Stimulated activated CD4-positive, alpha-beta T cell treated with anti-CD3 and anti-CD28 coated beads, Interleukin-12 subunit alpha, Interleukin-12 subunit beta, amount 100 ng/mL, for 48 hours (primary cell): ENCODE results near the gene CCT8.

Experiments
- DNase-seq, 3 donors: peaks; one replicate each; pipeline ENCODE4 v3.0.0-alpha.2; 2020; ENCODE audit warnings: low read depth in 2 of 3, low spot score in 1 of 3

CCT8 gene

DNA sequence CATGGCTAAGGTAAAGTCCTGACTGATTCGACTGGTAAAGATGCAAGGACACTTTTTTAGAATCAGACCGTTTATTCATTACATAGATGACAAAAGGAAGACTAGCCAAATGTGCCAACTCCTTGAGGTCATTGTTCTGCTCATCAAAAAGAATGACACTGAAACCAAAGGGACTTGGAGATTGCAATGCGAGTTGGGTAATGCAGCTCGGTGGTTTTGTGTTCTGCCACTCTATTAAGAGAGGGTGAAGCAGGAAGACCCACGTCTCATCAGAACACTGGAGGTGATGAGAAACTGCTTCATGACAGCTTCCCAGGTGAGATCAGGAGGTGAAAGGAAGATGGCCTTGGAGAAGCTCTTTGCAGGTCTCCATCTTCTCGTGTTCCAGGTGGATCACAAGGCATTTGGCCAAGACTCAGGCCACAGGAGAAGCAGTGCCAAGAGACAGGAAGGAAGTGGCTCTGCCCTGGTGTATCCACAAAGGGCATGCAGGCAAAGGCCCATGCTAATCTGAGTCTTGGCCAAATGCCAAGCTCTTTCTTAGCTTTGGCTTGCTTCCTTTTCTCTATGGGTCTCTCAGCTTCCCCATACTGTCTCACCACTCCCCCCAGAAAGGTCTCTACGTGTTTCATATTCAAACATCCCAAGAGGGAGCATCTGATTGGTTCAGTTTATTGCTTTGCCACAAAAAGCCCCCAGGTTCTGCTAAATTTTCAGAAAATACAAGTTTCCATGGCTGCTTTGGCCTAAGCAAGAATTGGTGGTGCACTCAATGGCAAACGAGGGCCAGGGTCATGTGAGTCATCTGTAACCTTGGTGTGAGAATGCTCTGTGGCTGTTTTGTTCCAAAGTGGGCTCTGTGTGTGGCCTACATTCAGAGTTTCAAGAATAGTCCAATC lies 5.7 kb upstream of the CCT8 start:
- DNase-seq, result peak; percentile 24 to 41 (median 30)

DNA sequence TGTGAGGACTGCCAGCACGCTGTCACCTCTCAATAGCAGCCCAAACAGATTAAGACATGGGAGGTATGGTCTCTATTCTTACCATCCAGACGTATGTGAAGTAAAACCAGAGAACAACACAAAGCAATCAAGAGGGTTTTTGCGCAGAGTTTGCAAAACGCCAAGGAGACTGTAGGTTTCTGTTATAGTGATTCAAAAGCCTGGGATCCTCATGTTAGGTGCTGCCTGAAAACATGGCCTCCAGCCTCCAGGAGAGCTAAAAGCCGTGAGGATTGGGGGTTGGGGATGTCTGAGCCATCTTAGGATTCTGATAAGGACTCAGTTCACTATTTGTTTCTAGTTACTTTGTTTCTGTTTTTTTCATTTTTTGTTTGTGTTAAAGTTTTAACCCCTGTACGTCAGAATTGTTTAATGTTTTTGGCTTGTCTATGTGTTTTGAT lies 4.2 kb upstream of the CCT8 start:
- peak in 1 of 3 donors; percentile 27 for DNase-seq

DNA sequence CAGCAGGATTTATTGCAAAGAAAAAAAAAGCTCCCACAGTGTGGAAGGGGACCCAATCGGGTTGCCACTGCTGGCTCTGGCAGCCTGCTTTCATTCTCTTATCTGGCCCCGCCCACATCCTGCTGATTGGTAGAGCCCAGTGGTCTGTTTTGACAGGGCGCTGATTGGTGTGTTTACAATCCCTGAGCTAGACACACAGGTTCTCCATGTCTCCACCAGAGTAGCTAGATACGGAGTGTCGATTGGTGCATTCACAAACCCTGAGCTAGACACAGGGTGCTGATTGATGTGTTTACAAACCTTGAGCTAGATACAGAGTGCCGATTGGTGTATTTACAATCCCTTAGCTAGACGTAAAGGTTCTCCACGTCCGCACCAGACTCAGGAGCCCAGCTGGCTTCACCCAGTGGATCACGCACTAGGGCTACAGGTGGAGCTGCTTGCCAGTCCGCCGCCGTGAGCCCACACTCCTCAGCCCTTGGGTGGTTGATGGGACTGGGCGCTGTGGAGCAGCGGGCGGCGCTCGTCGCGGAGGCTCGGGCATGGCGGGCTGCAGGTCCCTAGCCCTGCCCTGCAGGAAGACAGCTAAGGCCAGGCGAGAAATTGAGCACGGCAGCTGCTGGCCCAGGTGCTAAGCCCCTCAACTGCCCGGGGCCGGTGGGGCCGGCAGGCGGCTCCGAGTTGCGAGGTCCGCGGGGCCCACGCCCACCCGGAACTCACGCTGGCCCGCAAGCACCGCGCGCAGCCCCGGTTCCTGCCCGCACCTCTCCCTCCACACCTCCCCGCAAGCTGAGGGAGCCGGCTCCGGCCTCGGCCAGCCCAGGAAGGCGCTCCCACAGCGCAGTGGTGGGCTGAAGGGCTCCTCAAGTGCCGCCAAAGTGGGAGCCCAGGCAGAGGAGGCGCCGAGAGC lies 3.5 kb upstream of the CCT8 start:
- DNase-seq, result peak; percentile 58 to 68 (median 66)

DNA sequence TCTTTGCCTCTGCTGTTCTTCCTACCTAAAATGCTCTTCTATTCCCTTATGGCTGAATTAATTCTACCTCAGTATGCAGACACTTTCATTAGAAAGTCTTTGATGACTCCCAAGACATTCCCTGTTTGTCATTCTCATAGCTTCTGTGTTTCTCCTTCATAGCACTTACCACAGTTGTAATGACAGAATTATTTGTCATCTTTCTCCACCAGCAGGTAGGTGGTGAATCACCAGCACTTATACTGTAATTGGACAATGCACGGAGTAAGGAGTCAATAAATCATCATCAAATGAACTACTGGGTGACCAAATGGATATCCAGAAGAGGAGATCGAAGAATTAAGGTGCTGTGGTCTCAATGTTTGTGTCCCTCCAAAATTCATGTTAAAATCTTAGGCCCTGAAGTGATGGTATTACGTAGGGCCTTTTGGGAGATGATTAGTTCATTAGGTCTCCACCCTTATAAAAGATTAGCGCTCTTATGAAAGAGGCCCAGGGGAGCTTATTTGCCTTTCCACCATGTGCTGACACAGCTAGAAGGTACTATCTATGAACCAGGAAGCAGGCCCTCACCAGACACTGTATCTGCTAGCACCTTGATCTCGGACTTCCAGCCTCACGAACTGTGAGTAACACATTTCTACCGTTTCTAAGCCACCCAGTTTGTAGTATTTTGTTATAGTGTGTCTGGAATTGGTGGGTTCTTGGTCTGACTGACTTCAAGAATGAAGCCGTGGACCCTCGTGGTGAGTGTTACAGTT lies 2.4 kb upstream of the CCT8 start:
- DNase-seq, result no peak

DNA sequence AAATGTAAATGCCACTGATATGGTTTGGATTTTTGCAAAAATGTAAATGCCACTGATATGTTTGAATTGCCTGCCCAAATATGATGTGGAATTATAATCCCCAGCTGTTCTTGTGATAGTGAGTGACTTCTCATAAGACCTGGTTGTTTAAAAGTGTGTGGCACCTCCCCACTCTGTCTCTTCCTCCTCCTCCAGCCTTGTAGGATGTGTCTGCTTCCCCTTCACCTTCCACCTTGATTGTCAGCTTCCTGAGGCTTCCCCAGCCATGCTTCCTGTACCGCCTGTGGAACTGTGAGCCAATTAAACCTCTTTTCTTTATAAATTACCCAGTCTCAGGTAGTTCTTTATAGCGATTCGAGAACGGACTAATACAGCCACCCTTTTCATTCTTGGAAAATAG lies 1.3 kb upstream of the CCT8 start:
- no peak for DNase-seq

DNA sequence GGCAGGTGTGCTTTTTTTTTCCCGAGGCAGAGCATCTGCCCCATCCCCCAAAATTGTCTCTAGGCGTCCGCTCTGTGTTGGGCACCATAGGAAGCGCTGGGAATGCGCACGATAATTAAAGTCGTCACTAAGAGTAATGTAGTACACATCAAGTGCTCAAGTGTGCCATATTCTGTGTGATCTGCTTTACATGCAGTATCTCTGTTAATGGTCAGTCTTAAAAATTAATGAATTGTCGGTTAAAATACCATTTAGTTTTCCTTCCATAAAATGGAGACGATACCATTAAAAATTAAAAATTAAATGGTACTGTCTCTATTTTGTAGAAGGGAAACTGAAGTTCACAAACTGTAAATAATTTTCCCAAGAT lies 544 bp upstream of the CCT8 start:
- no peak for DNase-seq

DNA sequence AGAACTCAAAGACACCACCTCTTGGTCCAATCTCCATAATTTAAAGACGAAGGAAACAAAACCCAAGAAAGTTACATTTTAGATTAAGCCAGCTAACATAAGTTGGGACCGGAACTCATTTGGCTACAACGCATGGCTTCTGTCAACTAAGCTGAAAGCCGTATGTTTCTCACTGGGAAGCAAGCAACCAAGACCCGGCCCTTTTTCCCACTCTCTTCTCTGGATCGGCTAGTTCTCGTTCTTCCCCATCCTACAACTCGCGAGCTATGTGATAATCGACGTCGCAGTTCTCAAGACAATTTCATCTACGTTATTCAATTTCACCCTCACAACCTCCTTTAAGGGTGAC lies 601 bp downstream of the CCT8 start:
- no peak for DNase-seq

DNA sequence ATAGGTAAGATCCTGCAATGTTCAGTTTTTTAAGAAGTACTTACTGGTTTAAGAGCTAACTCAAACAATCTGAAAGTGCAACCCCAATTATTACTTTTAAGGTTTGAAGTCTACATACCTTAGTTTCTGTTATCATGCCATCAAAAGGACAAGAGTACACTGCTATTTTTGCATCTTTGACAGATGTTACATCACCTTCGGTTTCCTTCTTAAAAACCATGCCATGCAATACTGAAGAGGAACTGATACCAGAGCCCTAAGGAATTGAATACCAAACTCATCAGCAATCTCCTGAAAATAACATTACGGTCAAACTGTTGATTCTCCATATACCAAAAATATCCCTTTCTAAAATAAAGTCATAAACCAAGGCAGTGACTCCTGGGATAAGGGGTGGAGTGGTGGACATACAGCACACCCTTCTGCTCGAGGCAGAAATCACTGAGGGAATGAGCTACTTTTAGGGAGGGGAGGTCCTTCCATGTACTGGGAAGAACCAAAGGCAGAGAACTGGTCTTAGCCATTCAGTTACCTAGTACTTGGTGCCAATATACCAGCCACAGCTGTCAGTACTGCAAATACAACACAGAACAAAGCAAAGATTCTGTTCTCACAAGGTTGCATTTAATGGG lies 8.5 kb downstream of the CCT8 start:
- DNase-seq, result no peak

DNA sequence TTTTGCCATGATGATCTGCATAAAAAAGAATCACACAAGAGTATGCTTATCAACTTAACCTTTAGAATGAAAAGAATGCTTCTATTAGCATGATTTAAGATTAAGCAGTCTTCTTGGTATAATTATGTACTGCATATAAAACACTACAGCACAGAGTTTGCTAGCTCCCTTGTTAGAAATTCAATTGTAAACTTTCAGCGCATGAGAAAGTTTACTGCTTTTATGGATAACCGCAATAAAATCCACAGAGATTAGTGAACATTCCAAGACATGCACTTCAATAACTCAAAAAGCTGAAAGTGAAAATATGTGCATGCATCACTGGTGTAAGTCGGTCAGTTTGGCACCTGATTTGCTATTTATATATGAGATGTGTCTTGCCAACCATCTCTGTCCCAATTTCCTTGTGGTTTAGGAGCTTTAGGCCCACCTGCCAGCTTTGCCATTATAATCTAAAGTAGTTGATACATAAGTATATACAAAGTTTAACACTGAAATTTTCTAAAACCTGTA lies 16.9 kb downstream of the CCT8 start:
- no peak for DNase-seq

DNA sequence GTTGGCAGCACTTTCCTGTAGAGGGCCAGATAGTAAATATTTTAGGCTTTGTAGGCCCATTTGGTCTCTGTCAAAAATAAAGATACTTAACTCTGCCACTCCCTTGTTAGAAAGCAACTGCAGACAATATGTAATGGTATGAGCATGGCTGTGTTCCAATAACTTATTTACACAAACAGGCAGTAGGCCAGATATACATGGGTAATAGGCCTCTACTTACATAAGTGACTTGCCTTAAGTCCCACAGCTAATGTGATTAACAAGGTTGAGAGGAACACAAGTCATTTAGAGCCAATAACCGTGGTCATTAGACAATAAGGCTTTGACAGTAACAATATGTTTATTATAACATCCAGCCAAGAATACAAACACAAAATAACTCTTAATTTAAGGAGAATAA lies 17.4 kb downstream of the CCT8 start:
- no peak for DNase-seq

DNA sequence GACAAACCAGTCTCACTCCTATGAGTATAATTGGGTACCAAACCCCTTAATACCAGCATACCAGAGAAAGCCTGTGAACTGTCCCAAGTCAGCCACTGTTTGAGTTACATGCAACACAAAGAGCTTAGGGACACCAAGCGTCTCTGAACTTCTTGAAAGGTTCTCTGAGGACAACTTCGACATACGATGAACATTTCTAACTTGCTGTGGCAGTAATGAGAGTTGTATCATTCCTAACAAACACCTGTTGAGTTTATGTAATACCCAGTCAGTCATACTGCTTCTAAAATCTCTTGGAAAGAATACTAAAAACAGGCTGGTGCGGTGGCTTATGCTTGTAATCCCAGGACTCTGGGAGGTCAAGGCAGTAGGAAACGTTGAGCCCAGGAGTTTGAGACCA lies 18.4 kb downstream of the CCT8 start:
- DNase-seq, result no peak

DNA sequence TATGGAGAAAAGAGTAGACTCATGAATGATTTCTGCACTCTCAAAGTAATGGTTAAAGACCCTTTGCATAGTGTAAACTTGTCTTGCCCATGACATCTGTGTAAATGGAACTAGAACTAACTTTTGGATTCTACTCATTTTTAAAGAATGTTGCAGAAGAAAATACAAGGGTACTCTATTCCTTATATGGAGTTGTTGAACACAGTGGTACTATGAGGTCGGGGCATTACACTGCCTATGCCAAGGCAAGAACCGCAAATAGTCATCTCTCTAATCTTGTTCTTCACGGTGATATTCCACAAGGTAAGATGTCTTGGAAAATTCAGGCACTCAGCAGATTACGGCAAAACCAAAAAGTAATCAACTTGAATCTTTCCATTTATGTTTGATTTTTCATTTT lies 19.8 kb downstream of the CCT8 start:
- no peak for DNase-seq

DNA sequence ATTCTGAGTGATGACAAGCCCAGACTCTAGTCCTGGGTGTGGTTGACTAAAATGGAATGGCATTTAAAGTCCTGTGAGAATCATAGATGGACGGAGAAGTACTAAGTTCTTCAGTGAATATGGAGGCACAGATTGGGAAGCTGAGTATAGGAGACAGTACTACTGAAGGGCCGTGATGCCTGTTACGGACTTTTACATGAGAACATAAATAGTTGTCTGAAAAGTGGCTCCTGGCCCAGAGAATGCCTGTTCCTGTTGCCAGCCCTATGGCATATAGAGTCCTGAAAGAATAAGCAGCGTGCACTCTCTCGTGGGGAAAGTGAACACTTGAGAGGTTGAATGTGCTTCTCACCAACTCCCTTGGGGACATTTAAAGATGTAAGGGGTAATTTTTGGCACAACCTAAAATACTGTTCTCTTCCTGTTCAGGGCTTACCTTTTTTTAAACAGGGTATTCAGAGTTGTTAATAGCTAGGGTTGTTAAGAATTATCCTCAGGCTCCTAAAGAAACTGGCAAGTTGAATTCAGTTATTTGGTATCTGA lies 20.4 kb downstream of the CCT8 start:
- no peak for DNase-seq

DNA sequence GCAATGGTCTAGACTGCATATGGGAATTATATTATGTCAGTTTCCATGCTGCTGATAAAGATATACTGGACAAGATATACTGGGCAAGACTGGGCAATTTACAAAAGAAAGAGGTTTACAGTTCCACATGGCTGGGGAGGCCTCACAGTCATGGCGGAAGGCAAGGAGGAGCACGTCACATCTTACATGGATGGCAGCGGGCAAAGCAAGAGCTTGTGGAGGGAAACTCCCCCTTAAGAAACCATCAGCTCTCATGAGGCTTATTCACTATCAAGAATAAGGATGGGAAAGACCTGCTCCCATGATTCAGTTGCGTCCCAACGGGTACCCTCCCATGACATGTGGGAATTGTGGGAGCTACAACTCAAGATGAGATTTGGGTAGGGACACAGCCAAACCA lies 21.2 kb downstream of the CCT8 start:
- DNase-seq, result no peak

DNA sequence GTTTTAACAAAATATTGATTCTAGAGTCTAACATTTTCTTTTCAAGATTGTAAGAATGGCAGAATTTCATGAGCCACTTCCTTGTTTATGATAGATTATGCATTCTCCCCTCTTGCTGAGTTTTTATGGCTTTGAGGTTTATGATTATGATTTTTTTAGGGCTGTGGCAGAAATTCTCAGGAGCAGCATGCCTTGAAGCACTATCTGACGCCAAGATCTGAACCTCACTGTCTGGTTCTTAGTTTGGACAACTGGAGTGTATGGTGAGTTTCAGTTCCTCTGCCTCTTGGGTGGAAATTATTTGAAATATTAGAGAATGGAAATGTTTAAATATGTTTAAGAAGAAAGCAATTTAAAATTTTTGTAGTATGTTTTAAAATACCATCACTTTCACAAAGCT lies 38.8 kb downstream of the CCT8 start:
- no peak for DNase-seq

DNA sequence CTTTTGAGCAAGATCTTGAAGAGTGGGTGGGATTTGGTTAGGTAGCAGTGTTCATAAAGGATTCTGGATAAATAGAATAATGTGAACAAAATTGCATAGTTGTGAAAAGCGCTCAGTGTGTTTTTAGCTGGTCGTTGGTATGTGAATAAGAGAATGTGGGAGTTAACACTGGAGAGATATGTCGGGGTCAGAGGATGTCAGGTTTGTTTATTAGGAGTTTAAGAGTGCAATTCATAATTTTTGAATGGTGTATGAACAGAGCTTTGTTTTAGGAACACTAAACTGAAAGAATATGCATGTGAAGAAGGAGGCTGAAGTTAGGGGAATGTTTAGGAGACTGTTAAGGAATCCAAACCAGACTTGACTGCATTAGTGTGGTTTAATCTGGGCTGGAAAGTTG lies 39.6 kb downstream of the CCT8 start:
- DNase-seq, result no peak

DNA sequence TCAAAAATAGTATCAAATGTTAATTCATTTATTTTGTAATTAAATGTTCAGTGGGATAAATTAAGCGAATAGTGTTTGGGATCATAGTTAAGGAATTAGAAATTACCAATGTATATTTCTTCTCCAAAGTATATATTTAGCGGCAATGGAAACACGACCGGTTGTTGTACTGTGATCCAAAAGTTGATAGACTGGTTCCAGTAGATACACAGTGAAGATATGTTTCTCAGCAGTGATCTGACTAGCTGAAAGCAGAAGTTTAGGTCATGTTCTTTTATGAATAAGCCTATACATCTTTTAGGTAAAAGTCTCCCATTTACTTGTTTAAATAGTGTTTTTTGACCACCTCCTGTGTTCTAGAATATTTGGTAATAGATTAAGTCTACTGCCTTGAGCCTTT lies 40.1 kb downstream of the CCT8 start:
- no peak for DNase-seq

DNA sequence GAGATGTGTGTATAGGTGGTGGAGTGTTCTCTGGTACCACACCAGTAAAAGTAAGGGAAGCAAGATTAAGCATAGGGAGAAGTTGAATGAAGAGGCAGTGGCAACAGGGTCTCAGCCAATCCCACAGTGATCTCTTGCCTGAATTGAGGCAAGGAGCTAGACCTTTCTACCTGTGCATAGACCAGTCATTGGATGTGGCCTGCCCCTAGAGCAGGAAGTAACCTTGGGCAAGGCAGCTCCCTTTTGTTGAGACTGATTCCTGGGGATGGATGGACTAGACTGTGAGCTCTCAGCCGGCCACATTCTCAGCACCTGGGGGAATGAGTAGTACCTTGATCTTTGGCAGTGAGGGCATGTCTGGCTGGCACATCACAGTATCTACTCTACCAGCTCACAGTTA lies 42.5 kb downstream of the CCT8 start:
- DNase-seq, result no peak

DNA sequence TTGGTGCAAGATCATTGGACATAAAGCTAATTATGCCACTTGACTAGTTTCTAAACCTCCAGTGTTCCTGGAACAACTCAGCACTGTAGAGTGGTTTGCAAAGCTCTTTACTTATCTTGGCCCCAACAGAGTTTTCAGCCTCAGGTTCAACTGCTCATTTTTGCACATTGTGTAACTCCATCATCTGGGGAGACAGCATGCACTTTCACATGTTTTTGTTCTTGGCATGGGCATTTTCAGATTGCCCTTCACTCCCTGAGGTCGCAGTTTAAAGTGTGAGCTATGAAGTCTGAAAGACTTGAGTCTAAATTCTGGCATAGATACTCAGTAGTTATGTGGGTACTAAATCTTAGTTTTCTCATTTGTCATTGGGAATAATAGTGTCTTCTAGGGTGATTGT lies 43.9 kb downstream of the CCT8 start:
- DNase-seq, result no peak

DNA sequence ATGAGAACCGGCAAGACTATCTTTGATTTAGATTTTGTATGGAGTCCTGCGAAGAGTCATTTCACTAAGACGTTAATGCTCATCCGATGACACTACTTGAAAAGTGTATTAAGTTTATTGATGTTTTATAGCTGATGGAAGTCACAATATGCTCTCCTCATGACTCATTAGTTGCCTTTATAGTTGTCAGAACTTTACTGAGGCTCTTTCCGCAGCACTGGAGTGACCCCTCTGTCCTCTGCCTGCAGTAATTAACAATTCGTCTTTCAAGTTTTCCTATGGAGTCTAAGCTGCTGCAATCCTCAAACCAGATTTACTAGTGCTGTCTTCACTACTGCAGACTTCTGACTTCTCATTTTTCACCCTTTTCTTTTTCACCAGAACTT lies 48.1 kb downstream of the CCT8 start:
- no peak for DNase-seq
